Urinary bladder (tissue), 4 donors: ENCODE measurements around the gene P2RY6. TPM values are rescaled to one million over a fixed set of nuclear protein-coding genes. Genes with fewer than 3 reads are reported as not detected.

ENCODE experiments used
- DNase-seq: peaks from one replicate; pipeline ENCODE4 v3.0.0-alpha.2; 2015; ENCODE audit errors: extremely low spot score
- H3K27ac ChIP-seq: one replicate; pipeline ENCODE4 v1.5.1; 2013; ENCODE audit warnings: low read depth, mild to moderate bottlenecking, moderate library complexity
- H3K36me3 ChIP-seq: one replicate; pipeline ENCODE4 v1.6.1; 2013; ENCODE audit warnings: mild to moderate bottlenecking, moderate library complexity; ENCODE audit not compliant: insufficient read depth
- H3K4me1 ChIP-seq: one replicate; pipeline ENCODE4 v1.6.1; 2013; ENCODE audit warnings: mild to moderate bottlenecking, moderate library complexity; ENCODE audit not compliant: insufficient read depth
- H3K4me3 ChIP-seq: one replicate; pipeline ENCODE4 v1.5.1; 2013; ENCODE audit warnings: low read depth, low read length
- WGBS: extraction: QIAGEN DNeasy Blood & Tissue Kit; methylation state at CpG from one replicate; pipeline ENCODE4 v1.1.7; 2013; 5-methylcytosine and 5-hydroxymethylcytosine counted together
- polyA plus RNA-seq: library from polyadenylated mRNA; stranded (reverse); fragments of 200-250 nt; gene quantifications from one replicate; pipeline ENCODE4 v1.2.3, GENCODE V29; 2013
- total RNA-seq: library from RNA; depleted of rRNA; stranded (reverse); fragments of >200 nt; gene quantifications from one replicate; pipeline ENCODE4 v1.2.3, GENCODE V29; 2014
- donor health status: healthy with polysubstance abuse.
- donor health status: healthy.

P2RY6 gene
- total and polyA plus RNA-seq, 2 donors: 0.90 to 2.6 TPM

GRCh38 chr11:73297231-73297590, 25.1 kb downstream of the P2RY6 start:
- Histone ChIP-seq H3K36me3 (no peaks in the 10 kb centered on the region), H3K27ac (no peak overlapping the region), H3K4me1 (no peaks in the 10 kb centered on the region), H3K4me3 (no peak overlapping the region)
- no peak for DNase-seq
- WGBS: 94% methylated on average over 18 of the region's 18 CpGs

GRCh38 chr11:73297702-73298101, 25.6 kb downstream of the P2RY6 start:
- Histone ChIP-seq H3K4me1 (no peaks in the 10 kb centered on the region), H3K27ac (no peak overlapping the region), H3K4me3 (no peak overlapping the region), H3K36me3 (no peaks in the 10 kb centered on the region)
- DNase-seq: no peak
- WGBS: 73% methylated on average over 3 of the region's 3 CpGs

DNA sequence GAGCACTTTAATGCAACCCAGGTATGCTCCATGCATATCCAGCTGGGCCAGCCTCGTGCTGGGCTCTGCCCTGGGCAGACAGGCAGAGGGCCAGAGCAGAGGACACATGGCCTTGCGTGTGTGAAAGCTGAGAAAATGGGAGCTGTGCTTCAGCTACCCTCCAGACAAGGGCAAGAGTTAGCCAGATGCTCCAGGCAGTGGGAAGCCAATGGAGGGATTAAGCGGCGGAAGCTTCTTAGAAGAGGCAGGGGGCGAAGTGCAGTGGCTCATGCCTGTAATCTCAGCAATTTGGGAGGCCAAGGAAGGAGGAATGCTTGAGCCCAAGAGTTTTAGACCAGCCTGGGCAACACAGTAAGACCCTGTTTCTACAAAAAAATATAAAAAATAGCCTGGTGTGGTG, 26.1 kb downstream of the P2RY6 start:
- DNase-seq: no peak
- H3K4me3 ChIP-seq: no peak overlapping the region
- H3K36me3 ChIP-seq: no peaks in the 10 kb centered on the region
- WGBS: 77% methylated on average over 5 of the region's 5 CpGs
- H3K4me1 ChIP-seq: no peaks in the 10 kb centered on the region
- H3K27ac ChIP-seq: no peak overlapping the region

GRCh38 chr11:73299751-73300150, 27.6 kb downstream of the P2RY6 start:
- Histone ChIP-seq H3K4me3 (no peak overlapping the region), H3K4me1 (no peaks in the 10 kb centered on the region), H3K27ac (no peak overlapping the region), H3K36me3 (no peaks in the 10 kb centered on the region)
- WGBS: 90% methylated on average over 10 of the region's 10 CpGs
- no peak for DNase-seq

- Histone ChIP-seq H3K36me3 (no peaks in the 10 kb centered on the region), H3K27ac (no peak overlapping the region), H3K4me3 (no peak overlapping the region), H3K4me1 (peaks cover under 1% of the 10 kb centered on the region)
- DNase-seq: no peak
- 81% methylated on average over 7 of the region's 7 CpGs for WGBS
Observed at GRCh38 chr11:73306069-73306841, 34.1 kb downstream of the P2RY6 start.

GRCh38 chr11:73306977-73307322, 34.8 kb downstream of the P2RY6 start:
- Histone ChIP-seq H3K4me1 (peaks cover 2% of the 10 kb centered on the region), H3K36me3 (no peaks in the 10 kb centered on the region), H3K27ac (no peak overlapping the region), H3K4me3 (no peak overlapping the region)
- no peak for DNase-seq
- WGBS: 15% methylated on average over 18 of the region's 18 CpGs

- H3K36me3 ChIP-seq: no peaks in the 10 kb centered on the region
- H3K27ac ChIP-seq: peak overlapping the region; percentile 82
- peaks cover 2% of the 10 kb centered on the region for H3K4me1 ChIP-seq
- peak; percentile 96 for DNase-seq
- peak overlapping the region; percentile 70 for H3K4me3 ChIP-seq
- under 1% methylated on average over 56 of the region's 56 CpGs for WGBS
Observed at GRCh38 chr11:73307323-73308002, 35.3 kb downstream of the P2RY6 start.

DNA sequence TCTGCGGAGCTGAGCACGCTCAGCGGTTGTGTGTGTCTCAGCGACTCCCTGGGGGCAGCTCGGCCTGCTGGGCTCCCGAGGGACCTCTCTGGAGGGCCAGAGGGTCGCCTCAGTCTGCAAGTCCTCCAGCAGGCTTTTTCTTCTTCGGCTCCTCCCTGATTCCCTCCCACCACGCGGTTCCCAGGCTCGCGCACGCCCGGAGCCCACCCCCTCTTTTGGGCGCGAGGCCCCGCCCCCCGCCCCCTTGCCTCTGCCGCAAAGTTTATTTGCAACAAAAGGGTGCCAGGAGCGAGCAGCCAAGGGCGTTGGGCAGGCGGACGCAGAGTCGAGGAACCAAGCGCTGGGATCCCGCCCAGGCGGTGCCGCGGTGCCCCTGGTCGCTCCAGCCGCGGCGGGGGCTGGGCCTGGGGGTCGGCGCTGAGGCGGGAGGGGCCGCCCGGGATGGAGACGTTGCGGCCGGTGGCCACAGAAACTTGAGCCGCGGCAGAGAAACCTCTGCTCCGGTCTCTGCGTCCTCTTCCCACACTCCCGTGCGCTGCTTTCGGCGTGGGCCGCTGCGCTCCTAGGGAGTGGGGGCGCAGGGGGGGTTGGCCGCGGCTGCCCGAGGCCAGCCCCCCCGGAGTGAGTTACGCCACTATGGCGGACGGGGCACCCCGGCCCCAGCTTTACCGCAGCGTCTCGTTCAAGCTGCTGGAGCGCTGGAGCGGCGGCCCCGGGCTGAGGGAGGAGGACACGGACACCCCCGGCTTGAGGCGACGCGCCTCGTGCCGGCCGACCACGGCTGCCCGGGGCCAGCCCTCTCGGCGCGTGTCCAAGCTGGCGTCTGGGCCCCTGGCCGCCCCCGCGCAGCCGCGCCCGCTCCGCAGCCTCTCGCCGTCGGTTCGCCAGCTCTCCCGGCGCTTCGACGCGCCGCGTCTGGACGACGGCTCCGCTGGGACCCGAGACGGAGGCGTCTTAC, 36.1 kb downstream of the P2RY6 start, which contains the start of gene ARHGEF17:
ARHGEF17 (plus strand) TSS at position 274 of the 958 bp plus-strand sequence; CDS start at position 637, 363 bp downstream.
- peak; percentile 77 for DNase-seq
- H3K36me3 ChIP-seq: no peaks in the 10 kb centered on the region
- peak within 1 kb of the TSS; percentile 82 for H3K27ac ChIP-seq
- WGBS: under 1% methylated on average over 105 of the region's 105 CpGs
- H3K4me3 ChIP-seq: peak within 1 kb of the TSS; percentile 70
- H3K4me1 ChIP-seq: peaks cover 2% of the 10 kb centered on the region

DNA sequence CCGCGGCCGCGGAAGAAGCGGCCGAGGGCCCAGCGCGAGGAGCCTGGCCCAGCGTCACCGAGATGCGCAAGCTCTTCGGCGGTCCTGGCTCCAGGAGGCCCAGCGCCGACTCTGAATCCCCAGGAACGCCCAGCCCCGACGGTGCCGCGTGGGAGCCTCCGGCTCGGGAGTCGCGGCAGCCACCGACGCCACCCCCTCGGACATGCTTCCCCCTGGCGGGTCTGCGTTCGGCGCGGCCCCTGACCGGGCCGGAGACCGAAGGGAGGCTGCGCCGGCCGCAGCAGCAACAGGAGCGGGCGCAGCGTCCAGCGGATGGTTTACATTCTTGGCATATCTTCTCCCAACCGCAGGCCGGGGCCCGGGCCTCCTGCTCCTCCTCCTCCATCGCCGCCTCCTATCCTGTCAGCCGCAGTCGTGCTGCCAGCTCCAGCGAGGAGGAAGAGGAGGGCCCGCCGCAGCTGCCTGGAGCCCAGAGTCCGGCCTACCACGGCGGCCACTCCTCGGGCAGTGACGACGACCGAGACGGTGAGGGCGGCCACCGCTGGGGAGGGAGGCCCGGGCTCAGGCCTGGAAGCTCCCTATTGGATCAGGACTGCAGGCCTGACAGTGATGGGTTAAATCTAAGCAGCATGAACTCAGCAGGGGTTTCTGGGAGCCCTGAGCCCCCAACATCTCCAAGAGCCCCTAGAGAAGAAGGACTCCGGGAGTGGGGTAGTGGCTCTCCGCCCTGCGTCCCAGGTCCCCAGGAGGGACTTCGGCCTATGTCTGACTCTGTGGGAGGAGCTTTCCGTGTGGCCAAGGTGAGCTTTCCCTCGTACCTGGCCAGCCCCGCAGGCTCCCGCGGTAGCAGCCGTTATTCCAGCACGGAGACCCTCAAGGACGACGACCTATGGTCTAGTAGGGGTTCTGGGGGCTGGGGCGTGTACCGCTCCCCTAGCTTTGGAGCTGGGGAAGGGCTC, 37.1 kb downstream of the P2RY6 start:
- DNase-seq: no peak
- Histone ChIP-seq H3K27ac (peak overlapping the region; percentile 82), H3K36me3 (no peaks in the 10 kb centered on the region), H3K4me1 (peaks cover 2% of the 10 kb centered on the region), H3K4me3 (peak overlapping the region; percentile 70)
- WGBS: 4% methylated on average over 78 of the region's 78 CpGs

GRCh38 chr11:73310076-73310475, 37.9 kb downstream of the P2RY6 start:
- WGBS: 59% methylated on average over 16 of the region's 16 CpGs
- Histone ChIP-seq H3K4me3 (peak overlapping the region; percentile 70), H3K27ac (no peak overlapping the region), H3K4me1 (peaks cover 2% of the 10 kb centered on the region), H3K36me3 (no peaks in the 10 kb centered on the region)
- DNase-seq: no peak

DNA sequence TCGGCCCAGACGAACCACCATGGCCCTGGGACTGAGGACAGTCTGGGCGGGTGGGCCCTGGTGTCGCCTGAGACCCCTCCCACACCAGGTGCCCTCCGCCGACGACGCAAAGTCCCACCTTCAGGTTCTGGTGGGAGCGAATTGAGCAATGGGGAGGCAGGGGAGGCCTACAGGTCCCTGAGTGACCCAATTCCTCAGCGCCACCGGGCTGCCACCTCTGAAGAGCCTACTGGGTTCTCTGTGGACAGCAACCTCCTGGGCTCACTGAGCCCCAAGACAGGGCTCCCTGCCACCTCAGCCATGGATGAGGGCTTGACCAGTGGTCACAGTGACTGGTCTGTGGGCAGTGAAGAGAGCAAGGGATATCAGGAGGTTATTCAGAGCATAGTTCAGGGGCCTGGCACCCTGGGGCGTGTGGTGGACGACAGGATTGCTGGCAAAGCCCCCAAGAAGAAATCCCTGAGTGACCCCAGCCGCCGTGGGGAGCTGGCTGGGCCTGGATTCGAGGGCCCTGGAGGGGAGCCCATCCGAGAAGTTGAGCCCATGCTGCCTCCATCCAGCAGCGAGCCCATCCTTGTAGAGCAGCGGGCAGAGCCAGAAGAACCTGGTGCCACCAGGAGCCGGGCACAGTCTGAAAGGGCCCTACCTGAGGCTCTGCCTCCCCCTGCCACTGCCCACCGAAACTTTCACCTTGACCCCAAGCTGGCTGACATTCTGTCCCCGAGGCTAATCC, 38.7 kb downstream of the P2RY6 start:
- no peak for DNase-seq
- Histone ChIP-seq H3K4me1 (peaks cover 2% of the 10 kb centered on the region), H3K27ac (peak overlapping the region; percentile 11), H3K36me3 (no peaks in the 10 kb centered on the region), H3K4me3 (peak overlapping the region; percentile 70)
- WGBS: 55% methylated on average over 22 of the region's 22 CpGs

- WGBS: 48% methylated on average over 18 of the region's 18 CpGs
- Histone ChIP-seq H3K4me3 (peak overlapping the region; percentile 70), H3K27ac (peak overlapping the region; percentile 11), H3K4me1 (peaks cover 2% of the 10 kb centered on the region), H3K36me3 (no peaks in the 10 kb centered on the region)
- no peak for DNase-seq
Observed at GRCh38 chr11:73311394-73311869, 39.3 kb downstream of the P2RY6 start.
